GM23338 (cell line): ENCODE measurements around the gene STOML3. TPM values are rescaled to one million over a fixed set of nuclear protein-coding genes. Genes with fewer than 3 reads are reported as not detected.

ENCODE experiments used
- ATAC-seq: fragments of 200-7000 bp; cut with Tn5 transposase; 3 replicates; pipeline ENCODE4 v1.9.1; 2020
- DNase-seq: peaks from one replicate; pipeline ENCODE4 v3.0.0-alpha.2; 2015; ENCODE audit warnings: low spot score
- H2AFZ ChIP-seq: fragments of 200-600 bp; sonication (generic); 2 replicates; pipeline ENCODE4 v1.8.0; 2016; ENCODE audit warnings: antibody characterized with exemption, mild to moderate bottlenecking, moderate library complexity
- H3F3A ChIP-seq: fragments of 200-600 bp; sonication (generic); replicated peaks from 2 replicates; pipeline ENCODE4 v1.8.0; 2017; ENCODE audit warnings: antibody characterized with exemption, mixed run types, low read depth
- H3K27ac ChIP-seq: fragments of 200-600 bp; sonication (generic); 2 replicates; pipeline ENCODE4 v1.6.1; 2016; ENCODE audit warnings: low read depth
- H3K27me3 ChIP-seq: fragments of 200-600 bp; sonication (generic); 2 replicates; pipeline ENCODE4 v1.8.0; 2016; ENCODE audit warnings: mild to moderate bottlenecking, mixed run types, moderate library complexity; ENCODE audit not compliant: insufficient read depth
- H3K36me3 ChIP-seq: fragments of 200-600 bp; sonication (generic); 2 replicates; pipeline ENCODE4 v1.8.0; 2016; ENCODE audit warnings: mild to moderate bottlenecking; ENCODE audit not compliant: insufficient read depth
- H3K4me1 ChIP-seq: fragments of 200-600 bp; sonication (generic); 2 replicates; pipeline ENCODE4 v1.8.0; 2016; ENCODE audit warnings: mild to moderate bottlenecking, moderate library complexity; ENCODE audit not compliant: insufficient read depth
- H3K4me2 ChIP-seq: fragments of 200-600 bp; sonication (generic); 2 replicates; pipeline ENCODE4 v1.7.1; 2017; ENCODE audit warnings: mixed run types
- H3K4me3 ChIP-seq: fragments of 200-600 bp; sonication (generic); 2 replicates; pipeline ENCODE4 v1.6.1; 2016; ENCODE audit warnings: mixed run types
- H3K79me2 ChIP-seq: fragments of 200-600 bp; sonication (generic); replicated peaks from 2 replicates; pipeline ENCODE4 v1.8.0; 2017; ENCODE audit warnings: mild to moderate bottlenecking; ENCODE audit not compliant: insufficient read depth
- H3K9me2 ChIP-seq: fragments of 200-600 bp; sonication (generic); 2 replicates; pipeline ENCODE4 v1.8.0; 2017; ENCODE audit not compliant: insufficient read depth
- H4K20me1 ChIP-seq: fragments of 200-600 bp; sonication (generic); replicated peaks from 2 replicates; pipeline ENCODE4 v1.8.0; 2017; ENCODE audit warnings: mild to moderate bottlenecking; ENCODE audit not compliant: insufficient read depth
- H3K27ac Mint-ChIP-seq: 2 replicates; pipeline ENCODE4 v1.8.0; 2020; ENCODE audit warnings: inconsistent platforms, mild to moderate bottlenecking, moderate library complexity, mixed read lengths
- H3K27me3 Mint-ChIP-seq: 3 replicates; pipeline ENCODE4 v1.8.0; 2022; ENCODE audit warnings: low read depth, mild to moderate bottlenecking, moderate library complexity, mixed read lengths, inconsistent platforms; ENCODE audit not compliant: insufficient read depth, poor library complexity
- H3K36me3 Mint-ChIP-seq: 3 replicates; pipeline ENCODE4 v1.8.0; 2021; ENCODE audit warnings: low read depth, mild to moderate bottlenecking, inconsistent platforms, moderate library complexity, mixed read lengths
- H3K4me1 Mint-ChIP-seq: 3 replicates; pipeline ENCODE4 v1.8.0; 2020; ENCODE audit warnings: mild to moderate bottlenecking, inconsistent platforms, mixed read lengths
- H3K4me3 Mint-ChIP-seq: 3 replicates; pipeline ENCODE4 v1.8.0; 2021; ENCODE audit warnings: moderate library complexity, mild to moderate bottlenecking, inconsistent platforms, mixed read lengths
- H3K9me3 Mint-ChIP-seq: 3 replicates; pipeline ENCODE4 v1.8.0; 2020; ENCODE audit warnings: moderate library complexity, mild to moderate bottlenecking, inconsistent platforms, mixed read lengths
- CREB1 ChIP-seq: fragments of 250-450 bp; sonication (Bioruptor Pico); IDR thresholded peaks from 2 replicates; pipeline ENCODE4 v1.5.0; 2020; ENCODE audit warnings: low read depth, mild to moderate bottlenecking, moderate library complexity
- ETS1 ChIP-seq: IDR thresholded peaks from 2 replicates; pipeline ENCODE4 v1.6.1; 2016; ENCODE audit warnings: antibody characterized with exemption
- EZH2 ChIP-seq: fragments of 200-600 bp; sonication (generic); IDR thresholded peaks from one replicate; pipeline ENCODE4 v1.8.0; 2017; ENCODE audit warnings: antibody characterized with exemption, mild to moderate bottlenecking, low read depth; ENCODE audit not compliant: unreplicated experiment
- JUNB ChIP-seq: IDR thresholded peaks from one replicate; pipeline ENCODE4 v1.6.1; 2016; ENCODE audit warnings: antibody characterized with exemption; ENCODE audit not compliant: unreplicated experiment
- POLR2AphosphoS5 ChIP-seq: IDR thresholded peaks from 2 replicates; pipeline ENCODE4 v1.6.1; 2016; ENCODE audit warnings: antibody characterized with exemption, low read depth
- REST ChIP-seq: IDR thresholded peaks from one replicate; pipeline ENCODE4 v1.6.1; 2018; ENCODE audit warnings: antibody characterized with exemption; ENCODE audit not compliant: unreplicated experiment
- STAT1 ChIP-seq: IDR thresholded peaks from one replicate; pipeline ENCODE4 v1.6.1; 2016; ENCODE audit warnings: antibody characterized with exemption; ENCODE audit not compliant: unreplicated experiment
- ZNF331 ChIP-seq: fragments of 250-450 bp; sonication (Bioruptor Pico); IDR thresholded peaks from 2 replicates; pipeline ENCODE4 v1.5.0; 2020; ENCODE audit warnings: low read depth, mild to moderate bottlenecking, moderate library complexity
- polyA plus RNA-seq: library from polyadenylated mRNA; unstranded; fragments of >200 nt; fragmentation: Nextera tagmentation; extraction: Ambion mirVana; gene quantifications from 2 replicates; pipeline ENCODE4 v1.2.1, GENCODE V29; 2016
- total RNA-seq: library from RNA; depleted of rRNA; stranded (reverse); fragments of >200 nt; shearing (Covaris generic); gene quantifications from 2 replicates; pipeline ENCODE4 v1.2.3, GENCODE V29; 2014
- TF ChIP-seq, protein P1 (sequence below), 2 experiments: fragments of 200-600 bp in 1 of 2; sonication (generic) in 1 of 2; conservative IDR thresholded peaks; 2 replicates each; pipeline versions ENCODE4 v1.5.1 to v1.6.1; 2016 to 2017; ENCODE audit warnings: antibody characterized with exemption in 2 of 2, low read depth in 2 of 2, mild to moderate bottlenecking in 2 of 2, moderate library complexity in 1 of 2

Gene STOML3
- total and polyA plus RNA-seq, 2 experiments from 2014 or later, result not detected

DNA sequence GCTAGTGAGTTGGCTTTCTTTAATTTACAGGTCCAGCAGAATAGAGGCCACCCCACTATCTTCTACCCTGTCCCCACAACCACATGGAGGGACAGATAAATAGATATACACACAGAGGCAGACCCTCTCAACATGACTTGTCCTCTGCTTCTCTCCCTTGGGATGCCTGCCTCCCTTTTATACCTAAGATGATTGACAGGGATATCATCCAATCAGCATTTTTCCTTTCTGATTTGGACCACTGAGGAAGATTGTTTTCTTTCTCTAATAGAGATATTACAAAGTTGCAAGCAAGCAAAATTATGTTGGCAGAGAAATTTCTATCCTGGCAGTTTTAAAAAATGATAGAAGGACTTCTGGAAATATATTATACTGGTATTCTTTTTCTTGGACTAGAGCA is 35.8 kb downstream of the STOML3 start:
- no peaks in the 10 kb centered on the region for H3K36me3 ChIP-seq
- H3K4me1 Mint-ChIP-seq, result peaks cover 14% of the 10 kb centered on the region
- DNase-seq, result no peak

More for the DNA sequence above, 35.8 kb downstream of the STOML3 start:
- Histone ChIP-seq H3K4me1 (no peaks in the 10 kb centered on the region), H3K4me2 (no peak overlapping the region), H3K27ac (no peak overlapping the region), H3K79me2 (no peaks in the 10 kb centered on the region), H4K20me1 (no peaks in the 10 kb centered on the region), H3K4me3 (no peak overlapping the region), H3K9me2 (peaks cover 6% of the 10 kb centered on the region), H3F3A (no peaks in the 10 kb centered on the region), H2AFZ (no peak overlapping the region), H3K27me3 (no peaks in the 10 kb centered on the region)
- TF ChIP-seq, protein P1, sequence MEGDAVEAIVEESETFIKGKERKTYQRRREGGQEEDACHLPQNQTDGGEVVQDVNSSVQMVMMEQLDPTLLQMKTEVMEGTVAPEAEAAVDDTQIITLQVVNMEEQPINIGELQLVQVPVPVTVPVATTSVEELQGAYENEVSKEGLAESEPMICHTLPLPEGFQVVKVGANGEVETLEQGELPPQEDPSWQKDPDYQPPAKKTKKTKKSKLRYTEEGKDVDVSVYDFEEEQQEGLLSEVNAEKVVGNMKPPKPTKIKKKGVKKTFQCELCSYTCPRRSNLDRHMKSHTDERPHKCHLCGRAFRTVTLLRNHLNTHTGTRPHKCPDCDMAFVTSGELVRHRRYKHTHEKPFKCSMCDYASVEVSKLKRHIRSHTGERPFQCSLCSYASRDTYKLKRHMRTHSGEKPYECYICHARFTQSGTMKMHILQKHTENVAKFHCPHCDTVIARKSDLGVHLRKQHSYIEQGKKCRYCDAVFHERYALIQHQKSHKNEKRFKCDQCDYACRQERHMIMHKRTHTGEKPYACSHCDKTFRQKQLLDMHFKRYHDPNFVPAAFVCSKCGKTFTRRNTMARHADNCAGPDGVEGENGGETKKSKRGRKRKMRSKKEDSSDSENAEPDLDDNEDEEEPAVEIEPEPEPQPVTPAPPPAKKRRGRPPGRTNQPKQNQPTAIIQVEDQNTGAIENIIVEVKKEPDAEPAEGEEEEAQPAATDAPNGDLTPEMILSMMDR (conservative IDR thresholded peaks at IDR 0.05; ENCODE audit: low read depth in 2 of 2), result no peak
- TF ChIP-seq REST, result no peak
- no peak for TF ChIP-seq CREB1 (CRISPR knock-in tag)
- no peak for TF ChIP-seq EZH2
- no peak for TF ChIP-seq STAT1
- no peak for TF ChIP-seq ZNF331 (CRISPR knock-in tag)
- no peak for TF ChIP-seq ETS1
- TF ChIP-seq POLR2AphosphoS5, result no peak
- TF ChIP-seq JUNB, result no peak
- Mint-ChIP-seq H3K9me3 (peaks cover 9% of the 10 kb centered on the region; the same call in 2 of the 3 replicates), H3K27ac (no peak overlapping the region), H3K4me3 (no peak overlapping the region), H3K36me3 (no peaks in the 10 kb centered on the region), H3K27me3 (no peaks in the 10 kb centered on the region)
- no peak for ATAC-seq
